ENCODE data around the gene IFNW1.

DNA sequence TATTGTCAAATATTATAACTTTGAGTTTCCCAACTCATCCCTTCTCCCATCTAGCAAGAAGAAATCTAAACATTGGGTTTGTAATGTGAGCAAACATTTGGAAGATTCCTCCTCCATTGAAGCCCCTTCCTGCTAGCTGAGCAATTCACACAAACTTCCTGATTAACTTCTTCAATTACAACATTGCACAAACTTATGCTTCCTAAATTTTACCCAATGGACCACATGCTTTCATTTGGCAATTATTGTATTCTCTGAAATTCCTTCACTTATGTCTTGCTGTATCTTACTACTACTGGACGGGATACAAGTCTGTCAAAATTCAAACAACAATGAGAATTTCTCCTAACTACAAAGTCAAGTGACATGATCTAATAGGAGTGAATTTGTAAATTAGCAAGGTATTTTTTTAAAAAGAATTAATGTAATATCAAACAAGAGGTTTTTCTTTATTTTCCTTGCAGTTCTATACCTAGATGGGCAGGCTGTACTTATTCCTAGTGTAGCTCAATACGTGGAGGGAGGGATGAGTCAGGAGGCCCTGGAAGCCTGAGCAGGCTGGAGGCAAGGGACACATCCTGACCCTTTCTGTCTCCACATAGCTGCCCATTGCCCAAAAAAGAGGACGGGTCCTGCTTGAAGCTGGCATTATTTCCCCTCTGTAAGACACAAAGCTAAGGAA lies 11.8 kb upstream of the IFNW1 start:
- TF ChIP-seq CTCF (IDR thresholded peaks at IDR 0.05), result no peak
- TF ChIP-seq POLR2AphosphoS5 (IDR thresholded peaks at IDR 0.05), result no peak
